K562 (cell line): Measurements from ENCODE around the gene LRRN3. TPM values are rescaled to one million over a fixed set of nuclear protein-coding genes. Genes with fewer than 3 reads are reported as not detected.

Experiments used
- ATAC-seq: fragments of 200-7000 bp; cut with Tn5 transposase; 3 replicates; pipeline ENCODE4 v1.9.1; 2020; ENCODE audit warnings: moderate library complexity
- BruUV-seq: library from RNA; stranded (reverse); fragments of 400-500 nt; replicated peaks from 2 replicates; lab custom pipeline; 2021; lab: Mats Ljungman, UMichigan
- CTCF ChIA-PET: fragments of 300-600 bp; formaldehyde crosslinking; extraction: SDS; loops from one replicate; lab custom pipeline; 2021; ENCODE audit warnings: low intra/inter-chr PET ratio; lab: Yijun Ruan, JAX
- POLR2A ChIA-PET: fragments of 300-600, 350-650 bp; sonication (Branson Sonifier 250); formaldehyde crosslinking; extraction: SDS; loops from one replicate; lab custom pipeline; 2021; ENCODE audit warnings: antibody characterized with exemption, inconsistent platforms; lab: Yijun Ruan, JAX
- DNase-seq, 4 experiments: peaks; one replicate each; pipeline versions ENCODE4 v3.0.0 to v3.0.0-alpha.2; 2011 to 2018; ENCODE audit warnings: low spot score in 3 of 4, mixed read lengths in 3 of 4; ENCODE audit errors: extremely low read depth in 1 of 4
- FAIRE-seq: peaks from 2 replicates; lab custom pipeline; 2011; peaks lifted over from hg19 to GRCh38; lab: Jason Lieb, UNC
- H2AFZ ChIP-seq: 2 replicates; pipeline ENCODE4 v1.6.0; 2011; ENCODE audit warnings: low read depth, low read length, control low read depth, inconsistent platforms
- H3K27ac ChIP-seq: fragments of 200-600 bp; 3 replicates; pipeline ENCODE4 v1.8.0; 2011; ENCODE audit warnings: low read depth, mild to moderate bottlenecking, control low read depth, inconsistent platforms, low read length, moderate library complexity, mixed read lengths; ENCODE audit errors: extremely low read depth
- H3K27me3 ChIP-seq, 2 experiments: fragments of 300-600 bp in 1 of 2; 2 replicates in 1 of 2; 3 replicates in 1 of 2; pipeline versions ENCODE4 v1.6.0 to v1.8.0; 2011; ENCODE audit warnings: inconsistent platforms in 2 of 2, low read length in 2 of 2, mild to moderate bottlenecking in 1 of 2, mixed read lengths in 1 of 2, moderate library complexity in 1 of 2; ENCODE audit not compliant: control insufficient read depth in 2 of 2, insufficient read depth in 2 of 2
- H3K36me3 ChIP-seq: fragments of 300-600 bp; 3 replicates; pipeline ENCODE4 v1.8.0; 2011; ENCODE audit warnings: mild to moderate bottlenecking, low read length, inconsistent platforms; ENCODE audit not compliant: control insufficient read depth, insufficient read depth
- H3K4me1 ChIP-seq, 2 experiments: fragments of 200-600 bp in 1 of 2; replicated peaks in 1 of 2; 2 replicates in 1 of 2; 3 replicates in 1 of 2; pipeline versions ENCODE4 v1.5.1 to v1.8.0; 2011; ENCODE audit warnings: inconsistent platforms in 2 of 2, low read length in 2 of 2, mild to moderate bottlenecking in 1 of 2, mixed read lengths in 1 of 2, moderate library complexity in 1 of 2; ENCODE audit not compliant: control insufficient read depth in 2 of 2, insufficient read depth in 2 of 2
- H3K4me2 ChIP-seq: 2 replicates; pipeline ENCODE4 v1.6.1; 2011; ENCODE audit warnings: low read length, control low read depth, inconsistent platforms, mixed read lengths; ENCODE audit not compliant: insufficient read depth
- H3K4me3 ChIP-seq: fragments of 200-600 bp; sonication (generic), shearing (Covaris generic); 2 replicates; pipeline ENCODE4 v1.5.1; 2016; ENCODE audit warnings: control low read depth, inconsistent platforms
- H3K79me2 ChIP-seq: fragments of 200-600 bp; 3 replicates; pipeline ENCODE4 v1.8.0; 2011; ENCODE audit warnings: low read length, inconsistent platforms; ENCODE audit not compliant: control insufficient read depth, insufficient read depth
- H3K9ac ChIP-seq, 2 experiments: 2 replicates each; pipeline versions ENCODE4 v1.6.0 to v1.6.1; 2011; ENCODE audit warnings: low read depth in 2 of 2, low read length in 2 of 2, control low read depth in 1 of 2, inconsistent platforms in 1 of 2, mild to moderate bottlenecking in 1 of 2, mixed read lengths in 1 of 2; ENCODE audit not compliant: insufficient read depth in 1 of 2
- H3K9me1 ChIP-seq: one replicate; pipeline ENCODE4 v1.6.0; 2011; ENCODE audit warnings: inconsistent platforms, mild to moderate bottlenecking, low read length, moderate library complexity; ENCODE audit not compliant: control insufficient read depth, insufficient read depth
- H3K9me3 ChIP-seq: replicated peaks from 2 replicates; pipeline ENCODE4 v1.5.1; 2011; ENCODE audit warnings: low read depth, low read length, inconsistent platforms; ENCODE audit not compliant: control insufficient read depth, insufficient read depth
- H4K20me1 ChIP-seq: replicated peaks from 2 replicates; pipeline ENCODE4 v1.6.1; 2011; ENCODE audit warnings: low read length, inconsistent platforms, mixed read lengths; ENCODE audit not compliant: control insufficient read depth, insufficient read depth
- ASH1L ChIP-seq: fragments of 450-650 bp; IDR thresholded peaks from 2 replicates; pipeline ENCODE4 v1.6.1; 2018; ENCODE audit warnings: borderline replicate concordance, mild to moderate bottlenecking, low read depth; ENCODE audit not compliant: partially characterized antibody
- GTF2A2 ChIP-seq: IDR thresholded peaks from 2 replicates; pipeline ENCODE4 v1.6.1; 2016; ENCODE audit warnings: mild to moderate bottlenecking, missing genetic modification characterization, missing compliant biosample characterization
- HCFC1 ChIP-seq: IDR thresholded peaks from 2 replicates; pipeline ENCODE4 v1.6.1; 2012; ENCODE audit warnings: low read depth, low read length, improper control_type of control experiment
- KHSRP ChIP-seq: fragments of 450-650 bp; IDR thresholded peaks from 2 replicates; pipeline ENCODE4 v1.6.1; 2017
- KLF16 ChIP-seq: IDR thresholded peaks from 2 replicates; pipeline ENCODE4 v1.6.1; 2016; ENCODE audit warnings: antibody characterized with exemption
- MYNN ChIP-seq, 2 experiments: sonication (generic); formaldehyde crosslinking in 1 of 2; IDR thresholded peaks; 2 replicates each; pipeline versions ENCODE4 v1.5.0 to v1.6.1; 2016 to 2020; ENCODE audit warnings: antibody characterized with exemption in 1 of 2, missing genetic modification reagents in 1 of 2
- RUNX1 ChIP-seq: sonication (generic); IDR thresholded peaks from 2 replicates; pipeline ENCODE4 v1.6.1; 2016; ENCODE audit warnings: antibody characterized with exemption, low read depth
- SMAD1 ChIP-seq: fragments of 150-350 bp; IDR thresholded peaks from 2 replicates; pipeline ENCODE4 v1.6.1; 2014; ENCODE audit warnings: low read length, low read depth; ENCODE audit not compliant: partially characterized antibody
- SMARCC2 ChIP-seq: fragments of 450-650 bp; IDR thresholded peaks from 2 replicates; pipeline ENCODE4 v1.6.1; 2017; ENCODE audit warnings: antibody characterized with exemption, moderate library complexity, mild to moderate bottlenecking, low read depth
- ZNF274 ChIP-seq: IDR thresholded peaks from 2 replicates; pipeline ENCODE4 v1.6.1; 2011; ENCODE audit warnings: low read depth, mild to moderate bottlenecking, low read length, moderate library complexity, borderline replicate concordance
- WGBS: fragments of 100-300 bp; shearing (Covaris generic); methylation state at CpG from one replicate; pipeline ENCODE4 v1.1.6; 2016; ENCODE audit warnings: low coverage, mixed read lengths; ENCODE audit not compliant: insufficient coverage; ENCODE audit errors: missing lambda C conversion rate; 5-methylcytosine and 5-hydroxymethylcytosine counted together
- in situ Hi-C: fragments of 300-500 bp; cut with MboI; formaldehyde crosslinking; loops from 4 replicates; pipeline ENCODE4 v1.15.0; 2018; ENCODE audit warnings: inconsistent platforms, mixed read lengths
- intact Hi-C: fragments of 100-400 bp; cut with micrococcal nuclease; formaldehyde crosslinking; loops from 2 replicates; pipeline ENCODE4 v1.14.2; 2022
- polyA plus RNA-seq, 8 experiments: library from polyadenylated mRNA; depleted of rRNA in 4 of 8; stranded (reverse) in 5 of 8; unstranded in 3 of 8; fragments of >200 nt; fragmentation: Nextera tagmentation in 2 of 8; fragmentation: Illumina TruSeq in 1 of 8; extraction: Ambion mirVana in 2 of 8; extraction: Trizol in 1 of 8; gene quantifications; 2 replicates each; pipeline versions ENCODE4 v1.2.1 to v1.2.3, GENCODE V29; 2011 to 2014; ENCODE audit warnings: inconsistent platforms in 1 of 8, missing spikeins in 1 of 8
- total RNA-seq, 7 experiments: library from RNA; depleted of rRNA in 6 of 7; stranded (reverse); fragments of >200 nt in 6 of 7; fragmentation: Illumina TruSeq in 2 of 7; extraction: Trizol in 2 of 7; gene quantifications; 2 replicates each; pipeline versions ENCODE4 v1.2.1 to v1.2.3, GENCODE V29; 2011 to 2021; ENCODE audit warnings: low replicate concordance in 1 of 7
- TF ChIP-seq, protein P1 (sequence below): fragments of 250-450 bp; sonication (Bioruptor Pico); IDR thresholded peaks from 2 replicates; pipeline ENCODE4 v1.4.0; 2020
- TF ChIP-seq, protein P2 (sequence below): sonication (generic); formaldehyde crosslinking; IDR thresholded peaks from 2 replicates; pipeline ENCODE4 v1.9.0; 2022; ENCODE audit warnings: mild to moderate bottlenecking, missing genetic modification reagents

LRRN3 gene
- total and polyA plus RNA-seq, 9 of the 15 experiments (the other 6 are each of a cell fraction or from before 2014, with no cell fraction given), result 0.05 to 1.00 (median 0.20) TPM; not detected in 1

DNA sequence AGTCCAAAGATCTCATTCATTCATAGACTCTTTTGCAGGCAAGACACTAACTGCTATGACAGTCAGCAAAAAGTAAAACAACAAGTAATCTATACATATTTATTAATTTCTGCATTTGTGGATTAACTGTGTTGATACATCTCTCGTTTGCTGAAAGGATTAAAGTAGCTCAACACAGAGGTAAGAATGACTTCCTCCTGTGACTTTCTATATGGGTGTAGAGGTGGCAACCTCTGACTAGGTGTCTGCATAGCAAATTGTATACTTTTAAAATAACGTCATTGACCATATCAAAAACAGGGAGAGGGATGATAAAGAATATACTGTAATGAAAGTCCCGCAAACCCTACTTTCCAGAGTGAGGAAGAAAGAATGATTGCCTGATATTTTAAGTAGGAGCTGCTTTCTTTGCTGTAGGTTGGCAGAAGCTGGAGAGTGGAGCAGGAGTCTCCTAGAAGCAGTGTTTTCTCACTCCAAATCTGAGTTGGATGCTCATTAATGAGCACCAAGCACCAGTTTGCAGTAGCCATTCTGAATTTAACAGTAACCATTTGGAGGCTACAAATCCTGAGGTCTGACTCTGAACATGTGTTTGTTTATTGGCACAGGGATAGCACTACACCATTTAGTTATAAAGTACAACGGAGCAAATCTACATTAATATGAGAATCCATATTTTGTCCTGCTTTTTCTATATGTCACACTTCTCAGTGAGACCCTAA is 9.2 kb upstream of the LRRN3 start:
- ChIA-PET POLR2A (no interaction called here), CTCF (interaction anchor here (0.6 kb wide), 1 partner anchor 798 kb away, joined by 3 read pairs; no protein-coding TSS in a partner anchor)
- Histone ChIP-seq H3K27me3 (no peaks in the 10 kb centered on the region), H2AFZ (no peak overlapping the region), H3K9ac (no peak overlapping the region), H4K20me1 (no peaks in the 10 kb centered on the region), H3K27ac (no peak overlapping the region), H3K4me3 (no peak overlapping the region), H3K9me3 (no peaks in the 10 kb centered on the region), H3K36me3 (no peaks in the 10 kb centered on the region), H3K9me1 (no peaks in the 10 kb centered on the region), H3K4me2 (no peak overlapping the region), H3K79me2 (no peaks in the 10 kb centered on the region), H3K4me1 (no peaks in the 10 kb centered on the region)
- no peak for ATAC-seq
- no peak for DNase-seq
- TF ChIP-seq, protein P1, sequence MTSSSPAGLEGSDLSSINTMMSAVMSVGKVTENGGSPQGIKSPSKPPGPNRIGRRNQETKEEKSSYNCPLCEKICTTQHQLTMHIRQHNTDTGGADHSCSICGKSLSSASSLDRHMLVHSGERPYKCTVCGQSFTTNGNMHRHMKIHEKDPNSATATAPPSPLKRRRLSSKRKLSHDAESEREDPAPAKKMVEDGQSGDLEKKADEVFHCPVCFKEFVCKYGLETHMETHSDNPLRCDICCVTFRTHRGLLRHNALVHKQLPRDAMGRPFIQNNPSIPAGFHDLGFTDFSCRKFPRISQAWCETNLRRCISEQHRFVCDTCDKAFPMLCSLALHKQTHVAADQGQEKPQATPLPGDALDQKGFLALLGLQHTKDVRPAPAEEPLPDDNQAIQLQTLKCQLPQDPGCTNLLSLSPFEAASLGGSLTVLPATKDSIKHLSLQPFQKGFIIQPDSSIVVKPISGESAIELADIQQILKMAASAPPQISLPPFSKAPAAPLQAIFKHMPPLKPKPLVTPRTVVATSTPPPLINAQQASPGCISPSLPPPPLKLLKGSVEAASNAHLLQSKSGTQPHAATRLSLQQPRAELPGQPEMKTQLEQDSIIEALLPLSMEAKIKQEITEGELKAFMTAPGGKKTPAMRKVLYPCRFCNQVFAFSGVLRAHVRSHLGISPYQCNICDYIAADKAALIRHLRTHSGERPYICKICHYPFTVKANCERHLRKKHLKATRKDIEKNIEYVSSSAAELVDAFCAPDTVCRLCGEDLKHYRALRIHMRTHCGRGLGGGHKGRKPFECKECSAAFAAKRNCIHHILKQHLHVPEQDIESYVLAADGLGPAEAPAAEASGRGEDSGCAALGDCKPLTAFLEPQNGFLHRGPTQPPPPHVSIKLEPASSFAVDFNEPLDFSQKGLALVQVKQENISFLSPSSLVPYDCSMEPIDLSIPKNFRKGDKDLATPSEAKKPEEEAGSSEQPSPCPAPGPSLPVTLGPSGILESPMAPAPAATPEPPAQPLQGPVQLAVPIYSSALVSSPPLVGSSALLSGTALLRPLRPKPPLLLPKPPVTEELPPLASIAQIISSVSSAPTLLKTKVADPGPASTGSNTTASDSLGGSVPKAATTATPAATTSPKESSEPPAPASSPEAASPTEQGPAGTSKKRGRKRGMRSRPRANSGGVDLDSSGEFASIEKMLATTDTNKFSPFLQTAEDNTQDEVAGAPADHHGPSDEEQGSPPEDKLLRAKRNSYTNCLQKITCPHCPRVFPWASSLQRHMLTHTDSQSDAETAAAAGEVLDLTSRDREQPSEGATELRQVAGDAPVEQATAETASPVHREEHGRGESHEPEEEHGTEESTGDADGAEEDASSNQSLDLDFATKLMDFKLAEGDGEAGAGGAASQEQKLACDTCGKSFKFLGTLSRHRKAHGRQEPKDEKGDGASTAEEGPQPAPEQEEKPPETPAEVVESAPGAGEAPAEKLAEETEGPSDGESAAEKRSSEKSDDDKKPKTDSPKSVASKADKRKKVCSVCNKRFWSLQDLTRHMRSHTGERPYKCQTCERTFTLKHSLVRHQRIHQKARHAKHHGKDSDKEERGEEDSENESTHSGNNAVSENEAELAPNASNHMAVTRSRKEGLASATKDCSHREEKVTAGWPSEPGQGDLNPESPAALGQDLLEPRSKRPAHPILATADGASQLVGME (CRISPR knock-in tag), result no peak
- TF ChIP-seq SMAD1 (no peak), HCFC1 (no peak), KHSRP (no peak), GTF2A2 (no peak), KLF16 (no peak), SMARCC2 (no peak), RUNX1 (no peak), ASH1L (no peak), ZNF274 (no peak), MYNN (IDR thresholded peaks at IDR 0.05) (no peak), MYNN (CRISPR knock-in tag; IDR thresholded peaks at IDR 0.05) (no peak)
- TF ChIP-seq, protein P2, sequence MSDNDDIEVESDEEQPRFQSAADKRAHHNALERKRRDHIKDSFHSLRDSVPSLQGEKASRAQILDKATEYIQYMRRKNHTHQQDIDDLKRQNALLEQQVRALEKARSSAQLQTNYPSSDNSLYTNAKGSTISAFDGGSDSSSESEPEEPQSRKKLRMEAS (CRISPR knock-in tag), result no peak
- WGBS, result 71% methylated on average over 4 of the region's 4 CpGs
- FAIRE-seq, result no peak
- intact Hi-C loops, result no loop called here
- BruUV-seq, result no TSS peak
- in situ Hi-C loops, result no loop called here
